Measurements from ENCODE around the gene ANKIB1. TPM values are rescaled to one million over a fixed set of nuclear protein-coding genes. Genes with fewer than 3 reads are reported as not detected.
A peak's percentile ranks its signal among the peaks of the same experiment; 100 is the strongest.

Gene ANKIB1
- total and polyA plus RNA-seq, 4 donors, result 3.9 to 14.8 (median 8.4) TPM

- Histone ChIP-seq H3K9ac (ENCODE audit: low read depth in 1 of 2, low read length in 2 of 2) (no peak overlapping the region), H3K4me1 (ENCODE audit: control insufficient read depth in 4 of 4, insufficient read depth in 4 of 4, low read length in 3 of 4) (no peaks in the 10 kb centered on the region), H3K9me3 (ENCODE audit: control insufficient read depth in 4 of 4, low read length in 3 of 4) (no peaks in the 10 kb centered on the region), H3K27ac (ENCODE audit: low read depth in 1 of 2, low read length in 2 of 2) (no peak overlapping the region), H3K36me3 (ENCODE audit: control insufficient read depth in 4 of 4, insufficient read depth in 3 of 4, low read depth in 1 of 4, low read length in 3 of 4) (peaks cover 0 to 5% (median 2%) of the 10 kb centered on the region in 4 donors), H3K4me3 (ENCODE audit: low read depth in 1 of 3, low read length in 3 of 3) (no peak overlapping the region), H3K27me3 (ENCODE audit: control insufficient read depth in 4 of 4, insufficient read depth in 4 of 4, low read length in 3 of 4) (no peaks in the 10 kb centered on the region)
- no peak for DNase-seq (ENCODE audit: low spot score)
- TF ChIP-seq FOXA1 (IDR thresholded peaks at IDR 0.05), result no peak
- TF ChIP-seq ATF3 (IDR thresholded peaks at IDR 0.05), result no peak
- no peak for TF ChIP-seq NR2F2 (IDR thresholded peaks at IDR 0.05)
- 99% methylated on average over 3 of the region's 3 CpGs for WGBS
Observed at GRCh38 chr7:92343714-92344113, 97.9 kb downstream of the ANKIB1 start.

- H3K36me3 ChIP-seq (ENCODE audit: control insufficient read depth in 4 of 4, insufficient read depth in 3 of 4, low read depth in 1 of 4, low read length in 3 of 4), result peaks cover 0 to 9% (median 5%) of the 10 kb centered on the region in 4 donors
- no peak overlapping the region for H3K4me3 ChIP-seq (ENCODE audit: low read depth in 1 of 3, low read length in 3 of 3)
- no peaks in the 10 kb centered on the region for H3K27me3 ChIP-seq (ENCODE audit: control insufficient read depth in 4 of 4, insufficient read depth in 4 of 4, low read length in 3 of 4)
- no peaks in the 10 kb centered on the region for H3K9me3 ChIP-seq (ENCODE audit: control insufficient read depth in 4 of 4, low read length in 3 of 4)
- H3K27ac ChIP-seq (ENCODE audit: low read depth in 1 of 2, low read length in 2 of 2), result no peak overlapping the region
- H3K9ac ChIP-seq (ENCODE audit: low read depth in 1 of 2, low read length in 2 of 2), result no peak overlapping the region
- DNase-seq (ENCODE audit: low spot score), result no peak
- TF ChIP-seq SP1 (IDR thresholded peaks at IDR 0.05) (no peak), YY1 (IDR thresholded peaks at IDR 0.05) (no peak), HNF4A (conservative IDR thresholded peaks at IDR 0.05) (no peak), CTCF (IDR thresholded peaks at IDR 0.05; ENCODE audit: low read depth, low read length, missing input control) (no peak), EGR1 (IDR thresholded peaks at IDR 0.05; ENCODE audit: low read depth in 2 of 2) (no peak)
- peaks cover 0 to 10% (median 0%) of the 10 kb centered on the region in 4 donors for H3K4me1 ChIP-seq (ENCODE audit: control insufficient read depth in 4 of 4, insufficient read depth in 4 of 4, low read length in 3 of 4)
Observed at GRCh38 chr7:92352009-92352408, 106.2 kb downstream of the ANKIB1 start.

- Histone ChIP-seq H3K36me3 (ENCODE audit: control insufficient read depth in 4 of 4, insufficient read depth in 3 of 4, low read depth in 1 of 4, low read length in 3 of 4) (peaks cover 0 to 7% (median 5%) of the 10 kb centered on the region in 4 donors), H3K27me3 (ENCODE audit: control insufficient read depth in 4 of 4, insufficient read depth in 4 of 4, low read length in 3 of 4) (no peaks in the 10 kb centered on the region), H3K9me3 (ENCODE audit: control insufficient read depth in 4 of 4, low read length in 3 of 4) (no peaks in the 10 kb centered on the region)
Observed at GRCh38 chr7:92354214-92354613, 108.4 kb downstream of the ANKIB1 start.

More at GRCh38 chr7:92354214-92354613, 108.4 kb downstream of the ANKIB1 start:
- WGBS, result 37% methylated on average over 1 of the region's 1 CpG
- Histone ChIP-seq H3K27ac (ENCODE audit: low read depth in 1 of 2, low read length in 2 of 2) (no peak overlapping the region), H3K9ac (ENCODE audit: low read depth in 1 of 2, low read length in 2 of 2) (no peak overlapping the region), H3K4me3 (ENCODE audit: low read depth in 1 of 3, low read length in 3 of 3) (no peak overlapping the region), H3K4me1 (ENCODE audit: control insufficient read depth in 4 of 4, insufficient read depth in 4 of 4, low read length in 3 of 4) (peaks cover 0 to 10% (median 0%) of the 10 kb centered on the region in 4 donors)
- DNase-seq (ENCODE audit: low spot score), result no peak
- TF ChIP-seq RAD21 (IDR thresholded peaks at IDR 0.05), result no peak
- TF ChIP-seq JUND (IDR thresholded peaks at IDR 0.05), result peak in 1 of 2 donors; percentile 10
- TF ChIP-seq FOXA2 (IDR thresholded peaks at IDR 0.05), result no peak
- TF ChIP-seq HNF4G (IDR thresholded peaks at IDR 0.05), result no peak
- TF ChIP-seq REST (IDR thresholded peaks at IDR 0.05), result no peak
- TF ChIP-seq RXRA (IDR thresholded peaks at IDR 0.05), result peak in 1 of 2 donors; percentile 15
- TF ChIP-seq SP1 (IDR thresholded peaks at IDR 0.05), result no peak
- TF ChIP-seq HNF4A (conservative IDR thresholded peaks at IDR 0.05), result peak in 1 of 2 donors; percentile 13
- TF ChIP-seq TAF1 (conservative IDR thresholded peaks at IDR 0.05), result no peak
